H1 (cell line): Measurements from ENCODE around the gene STK39. TPM values are rescaled to one million over a fixed set of nuclear protein-coding genes. Genes with fewer than 3 reads are reported as not detected.

Experiments used
- ATF3 ChIP-seq: IDR thresholded peaks from 2 replicates; pipeline ENCODE4 v1.6.1; 2011; ENCODE audit warnings: low read depth, mild to moderate bottlenecking, low read length; ENCODE audit not compliant: insufficient read depth
- BRCA1 ChIP-seq: IDR thresholded peaks from 2 replicates; pipeline ENCODE4 v1.6.1; 2012; ENCODE audit warnings: low read depth, low read length, improper control_type of control experiment
- E2F6 ChIP-seq: IDR thresholded peaks from 2 replicates; pipeline ENCODE4 v1.6.1; 2012; ENCODE audit warnings: inconsistent platforms
- HDAC2 ChIP-seq, 2 experiments: fragments of 300-600 bp in 1 of 2; sonication (generic) in 1 of 2; IDR thresholded peaks; 2 replicates each; pipeline ENCODE4 v1.6.1; 2011 to 2012; ENCODE audit warnings: low read depth in 2 of 2, low read length in 2 of 2, mild to moderate bottlenecking in 2 of 2, moderate library complexity in 2 of 2, borderline replicate concordance in 1 of 2, inconsistent platforms in 1 of 2
- POU5F1 ChIP-seq: IDR thresholded peaks from 2 replicates; pipeline ENCODE4 v1.6.1; 2011; ENCODE audit warnings: low read depth, mild to moderate bottlenecking, low read length, moderate library complexity
- SP1 ChIP-seq: IDR thresholded peaks from 2 replicates; pipeline ENCODE4 v1.6.1; 2011; ENCODE audit warnings: low read depth, low read length
- TEAD4 ChIP-seq: IDR thresholded peaks from 2 replicates; pipeline ENCODE4 v1.6.1; 2012; ENCODE audit warnings: low read depth, low read length, inconsistent platforms, mixed read lengths
- polyA plus RNA-seq, 7 experiments: library from polyadenylated mRNA; depleted of rRNA in 3 of 7; stranded (reverse) in 5 of 7; unstranded in 2 of 7; fragments of >200 nt in 5 of 7; fragments of 200-250 nt in 2 of 7; gene quantifications; 1 replicate in 5 of 7; 2 replicates in 1 of 7; 4 replicates in 1 of 7; pipeline versions ENCODE4 v1.2.1 to v1.2.3, GENCODE V29; 2011 to 2013; ENCODE audit warnings: missing spikeins in 2 of 7, mixed read lengths in 2 of 7
- total RNA-seq: library from RNA; stranded (reverse); fragmentation: NEBNext Ultra II Directional; extraction: Animal tissue kit (Norgen Biotek cat#: 25700); gene quantifications from 2 replicates; pipeline ENCODE4 v1.2.1, GENCODE V29; 2021

STK39 gene
- total and polyA plus RNA-seq, 2 of the 8 experiments (the other 6 are each of a cell fraction or from before 2014, with no cell fraction given) = 13.7 to 23.8 TPM

- no peak for TF ChIP-seq TEAD4
- no peak for TF ChIP-seq BRCA1
- no peak for TF ChIP-seq POU5F1
- no peak for TF ChIP-seq ATF3
- no peak for TF ChIP-seq HDAC2 (IDR thresholded peaks at IDR 0.05; ENCODE audit: borderline replicate concordance in 1 of 2, low read depth in 2 of 2, low read length in 2 of 2)
- no peak for TF ChIP-seq SP1
- no peak for TF ChIP-seq E2F6
These were observed 7.7 kb upstream of the STK39 start (continued) for GRCh38 chr2:168255103-168255502.
